ENCODE data around the gene SEMG1.

SEMG1 gene

DNA sequence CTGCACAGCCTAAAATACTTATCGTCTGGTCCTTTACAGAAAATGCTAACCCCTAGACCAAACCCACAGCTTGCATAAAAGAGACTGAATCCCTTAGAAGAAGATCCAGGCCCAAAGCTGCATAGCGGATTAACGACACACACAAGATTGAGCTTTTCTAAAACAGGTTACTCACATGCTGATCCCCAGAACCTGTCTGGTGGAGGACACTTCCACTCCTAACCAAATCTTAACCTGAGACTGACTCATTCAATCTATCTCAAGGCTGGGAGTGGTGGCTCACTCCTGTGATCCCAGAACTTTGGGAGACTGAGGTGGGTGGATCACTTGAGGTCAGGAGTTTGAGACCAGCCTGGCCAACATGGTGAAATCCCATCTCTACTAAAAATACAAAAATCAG is 50.3 kb downstream of the SEMG1 start:
- H3K4me3 ChIP-seq (ENCODE audit: low read length), result no peak overlapping the region
- no peak for DNase-seq (ENCODE audit: low read depth)
- TF ChIP-seq, protein P1, sequence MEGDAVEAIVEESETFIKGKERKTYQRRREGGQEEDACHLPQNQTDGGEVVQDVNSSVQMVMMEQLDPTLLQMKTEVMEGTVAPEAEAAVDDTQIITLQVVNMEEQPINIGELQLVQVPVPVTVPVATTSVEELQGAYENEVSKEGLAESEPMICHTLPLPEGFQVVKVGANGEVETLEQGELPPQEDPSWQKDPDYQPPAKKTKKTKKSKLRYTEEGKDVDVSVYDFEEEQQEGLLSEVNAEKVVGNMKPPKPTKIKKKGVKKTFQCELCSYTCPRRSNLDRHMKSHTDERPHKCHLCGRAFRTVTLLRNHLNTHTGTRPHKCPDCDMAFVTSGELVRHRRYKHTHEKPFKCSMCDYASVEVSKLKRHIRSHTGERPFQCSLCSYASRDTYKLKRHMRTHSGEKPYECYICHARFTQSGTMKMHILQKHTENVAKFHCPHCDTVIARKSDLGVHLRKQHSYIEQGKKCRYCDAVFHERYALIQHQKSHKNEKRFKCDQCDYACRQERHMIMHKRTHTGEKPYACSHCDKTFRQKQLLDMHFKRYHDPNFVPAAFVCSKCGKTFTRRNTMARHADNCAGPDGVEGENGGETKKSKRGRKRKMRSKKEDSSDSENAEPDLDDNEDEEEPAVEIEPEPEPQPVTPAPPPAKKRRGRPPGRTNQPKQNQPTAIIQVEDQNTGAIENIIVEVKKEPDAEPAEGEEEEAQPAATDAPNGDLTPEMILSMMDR (conservative IDR thresholded peaks at IDR 0.05; ENCODE audit: low read depth, low read length), result no peak

DNA sequence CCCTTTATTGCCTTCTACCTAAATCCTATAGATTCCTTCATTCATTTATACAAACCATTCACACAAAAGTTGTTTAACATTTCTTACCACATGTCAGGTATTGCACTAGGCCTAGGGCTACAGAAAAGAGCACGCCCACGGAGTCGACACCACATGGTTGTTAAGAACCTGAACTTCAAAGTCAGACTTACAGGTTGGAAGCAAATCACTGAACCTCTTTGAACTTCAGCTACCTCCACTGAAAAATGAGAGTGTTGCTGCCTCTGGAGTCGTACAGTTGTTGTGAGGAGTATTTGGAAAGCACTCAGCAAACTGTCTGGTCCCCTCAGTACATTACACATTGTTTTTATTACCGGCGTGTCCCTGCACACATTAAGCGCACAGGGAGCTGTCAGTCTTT is 50.9 kb downstream of the SEMG1 start:
- DNase-seq (ENCODE audit: low read depth), result no peak
- TF ChIP-seq, protein P1 (conservative IDR thresholded peaks at IDR 0.05; ENCODE audit: low read depth, low read length), result no peak

DNA sequence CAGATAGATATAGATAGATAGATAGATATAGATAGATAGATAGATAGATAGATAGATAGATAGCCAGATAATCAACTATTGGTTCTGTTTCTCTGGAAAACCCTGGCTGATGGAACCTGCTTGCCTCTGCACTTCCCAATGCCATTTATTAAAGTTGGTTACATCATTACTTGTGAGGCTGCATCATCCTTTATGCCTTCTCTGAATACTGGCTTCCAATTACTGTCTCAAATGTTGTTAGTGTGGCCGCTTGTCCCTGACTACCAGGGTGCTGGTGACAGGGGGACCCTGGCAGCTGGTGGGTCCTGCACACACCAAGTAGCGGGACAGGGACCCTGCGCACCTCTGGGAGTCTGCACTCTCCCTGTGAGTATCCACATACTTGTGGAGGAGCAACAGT is 51.4 kb downstream of the SEMG1 start:
- TF ChIP-seq, protein P1 (conservative IDR thresholded peaks at IDR 0.05; ENCODE audit: low read depth, low read length), result no peak
- DNase-seq (ENCODE audit: low read depth), result no peak
- H3K4me3 ChIP-seq (ENCODE audit: low read length), result no peak overlapping the region

More for the DNA sequence above, 50.9 kb downstream of the SEMG1 start:
- no peak overlapping the region for H3K4me3 ChIP-seq (ENCODE audit: low read length)

DNA sequence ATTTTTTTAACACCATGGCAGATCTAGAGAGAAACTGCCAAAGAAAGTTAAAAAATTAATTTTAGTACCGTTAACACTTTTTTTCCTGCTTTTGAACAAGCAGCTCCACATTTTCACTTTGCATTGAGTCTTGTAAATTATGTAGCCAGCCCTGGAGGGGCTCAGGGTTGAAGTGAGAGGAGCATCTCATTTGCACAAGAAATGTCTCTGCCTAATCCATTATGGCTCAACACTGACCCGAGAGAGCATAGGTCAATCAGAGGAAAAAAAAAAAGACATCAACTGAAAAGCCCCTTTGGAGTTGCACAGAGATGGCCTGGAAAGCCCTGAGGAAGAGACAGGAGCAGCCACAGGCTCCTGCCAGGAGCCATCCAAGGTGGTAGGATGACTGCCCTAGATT is 51.8 kb downstream of the SEMG1 start:
- no peak for DNase-seq (ENCODE audit: low read depth)
- TF ChIP-seq, protein P1 (conservative IDR thresholded peaks at IDR 0.05; ENCODE audit: low read depth, low read length), result no peak
- H3K4me3 ChIP-seq (ENCODE audit: low read length), result no peak overlapping the region
